HepG2 (cell line): ENCODE data around the gene DOK7. TPM values are rescaled to one million over a fixed set of nuclear protein-coding genes. Genes with fewer than 3 reads are reported as not detected.

Experiments used
- ARID2 ChIP-seq: sonication (generic); formaldehyde crosslinking; IDR thresholded peaks from 2 replicates; pipeline ENCODE4 v1.8.1; 2022; ENCODE audit warnings: mild to moderate bottlenecking, missing genetic modification reagents, borderline replicate concordance
- PTBP1 ChIP-seq: fragments of 200-400 bp; formaldehyde crosslinking; IDR thresholded peaks from 2 replicates; pipeline ENCODE4 v1.6.1; 2018; ENCODE audit warnings: low read length, low read depth; ENCODE audit not compliant: poor library complexity, severe bottlenecking
- SMARCC2 ChIP-seq: fragments of 450-650 bp; IDR thresholded peaks from 2 replicates; pipeline ENCODE4 v1.6.1; 2017; ENCODE audit warnings: antibody characterized with exemption, mild to moderate bottlenecking
- TFE3 ChIP-seq: IDR thresholded peaks from 2 replicates; pipeline ENCODE4 v1.6.1; 2016
- ZMYM2 ChIP-seq: sonication (generic); formaldehyde crosslinking; IDR thresholded peaks from 2 replicates; pipeline ENCODE4 v1.8.0; 2022; ENCODE audit warnings: mild to moderate bottlenecking, missing genetic modification reagents
- ZNF230 ChIP-seq: sonication (generic); formaldehyde crosslinking; IDR thresholded peaks from 2 replicates; pipeline ENCODE4 v1.4.0; 2020; ENCODE audit warnings: mild to moderate bottlenecking, missing genetic modification reagents
- ZNF747 ChIP-seq: sonication (generic); formaldehyde crosslinking; IDR thresholded peaks from 2 replicates; pipeline ENCODE4 v1.8.1; 2023; ENCODE audit warnings: missing genetic modification reagents, mild to moderate bottlenecking, borderline replicate concordance
- polyA plus RNA-seq, 8 experiments: library from polyadenylated mRNA; depleted of rRNA in 3 of 8; stranded (reverse) in 7 of 8; unstranded in 1 of 8; fragments of >200 nt; fragmentation: Illumina TruSeq in 4 of 8; extraction: Trizol in 4 of 8; gene quantifications; 2 replicates each; pipeline versions ENCODE4 v1.2.1 to v1.2.3, GENCODE V29; 2011 to 2016; ENCODE audit warnings: low read depth in 4 of 8, missing spikeins in 1 of 8, mixed read lengths in 1 of 8; ENCODE audit not compliant: insufficient read depth in 1 of 8
- total RNA-seq, 5 experiments: library from RNA; depleted of rRNA; stranded (reverse); fragments of >200 nt; fragmentation: Illumina TruSeq; extraction: Trizol; gene quantifications; 2 replicates each; pipeline ENCODE4 v1.2.3, GENCODE V29; 2016; ENCODE audit warnings: low read depth in 1 of 5
- TF ChIP-seq, protein P1 (sequence below): sonication (generic); formaldehyde crosslinking; IDR thresholded peaks from 2 replicates; pipeline ENCODE4 v1.4.0; 2020; ENCODE audit warnings: missing genetic modification reagents, borderline replicate concordance
- TF ChIP-seq, protein P2 (sequence below): sonication (generic); formaldehyde crosslinking; IDR thresholded peaks from 2 replicates; pipeline ENCODE4 v1.4.0; 2020; ENCODE audit warnings: missing genetic modification reagents

Gene DOK7
- total and polyA plus RNA-seq, 2 of the 13 experiments (the other 11 are each of a cell fraction or from before 2014, with no cell fraction given): 0.03 to 0.07 TPM

GRCh38 chr4:3531879-3532750 lies 69.0 kb downstream of the DOK7 start, which contains the start of gene LRPAP1 (continued):
- TF ChIP-seq, protein P1, sequence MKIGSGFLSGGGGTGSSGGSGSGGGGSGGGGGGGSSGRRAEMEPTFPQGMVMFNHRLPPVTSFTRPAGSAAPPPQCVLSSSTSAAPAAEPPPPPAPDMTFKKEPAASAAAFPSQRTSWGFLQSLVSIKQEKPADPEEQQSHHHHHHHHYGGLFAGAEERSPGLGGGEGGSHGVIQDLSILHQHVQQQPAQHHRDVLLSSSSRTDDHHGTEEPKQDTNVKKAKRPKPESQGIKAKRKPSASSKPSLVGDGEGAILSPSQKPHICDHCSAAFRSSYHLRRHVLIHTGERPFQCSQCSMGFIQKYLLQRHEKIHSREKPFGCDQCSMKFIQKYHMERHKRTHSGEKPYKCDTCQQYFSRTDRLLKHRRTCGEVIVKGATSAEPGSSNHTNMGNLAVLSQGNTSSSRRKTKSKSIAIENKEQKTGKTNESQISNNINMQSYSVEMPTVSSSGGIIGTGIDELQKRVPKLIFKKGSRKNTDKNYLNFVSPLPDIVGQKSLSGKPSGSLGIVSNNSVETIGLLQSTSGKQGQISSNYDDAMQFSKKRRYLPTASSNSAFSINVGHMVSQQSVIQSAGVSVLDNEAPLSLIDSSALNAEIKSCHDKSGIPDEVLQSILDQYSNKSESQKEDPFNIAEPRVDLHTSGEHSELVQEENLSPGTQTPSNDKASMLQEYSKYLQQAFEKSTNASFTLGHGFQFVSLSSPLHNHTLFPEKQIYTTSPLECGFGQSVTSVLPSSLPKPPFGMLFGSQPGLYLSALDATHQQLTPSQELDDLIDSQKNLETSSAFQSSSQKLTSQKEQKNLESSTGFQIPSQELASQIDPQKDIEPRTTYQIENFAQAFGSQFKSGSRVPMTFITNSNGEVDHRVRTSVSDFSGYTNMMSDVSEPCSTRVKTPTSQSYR: peak; percentile 59; the same call in 1 of the 2 replicates
- TF ChIP-seq ZNF747 (0 out of 2 replicates have a peak, but pooled peaks have one; percentile 25), PTBP1 (no peak), ZMYM2 (CRISPR knock-in tag) (no peak), SMARCC2 (no peak), ARID2 (CRISPR knock-in tag) (0 out of 2 replicates have a peak, but pooled peaks have one; percentile 17), TFE3 (CRISPR knock-in tag) (0 out of 2 replicates have a peak, but pooled peaks have one; percentile 24), ZNF230 (peak; percentile 63; the same call in 1 of the 2 replicates)
- TF ChIP-seq, protein P2, sequence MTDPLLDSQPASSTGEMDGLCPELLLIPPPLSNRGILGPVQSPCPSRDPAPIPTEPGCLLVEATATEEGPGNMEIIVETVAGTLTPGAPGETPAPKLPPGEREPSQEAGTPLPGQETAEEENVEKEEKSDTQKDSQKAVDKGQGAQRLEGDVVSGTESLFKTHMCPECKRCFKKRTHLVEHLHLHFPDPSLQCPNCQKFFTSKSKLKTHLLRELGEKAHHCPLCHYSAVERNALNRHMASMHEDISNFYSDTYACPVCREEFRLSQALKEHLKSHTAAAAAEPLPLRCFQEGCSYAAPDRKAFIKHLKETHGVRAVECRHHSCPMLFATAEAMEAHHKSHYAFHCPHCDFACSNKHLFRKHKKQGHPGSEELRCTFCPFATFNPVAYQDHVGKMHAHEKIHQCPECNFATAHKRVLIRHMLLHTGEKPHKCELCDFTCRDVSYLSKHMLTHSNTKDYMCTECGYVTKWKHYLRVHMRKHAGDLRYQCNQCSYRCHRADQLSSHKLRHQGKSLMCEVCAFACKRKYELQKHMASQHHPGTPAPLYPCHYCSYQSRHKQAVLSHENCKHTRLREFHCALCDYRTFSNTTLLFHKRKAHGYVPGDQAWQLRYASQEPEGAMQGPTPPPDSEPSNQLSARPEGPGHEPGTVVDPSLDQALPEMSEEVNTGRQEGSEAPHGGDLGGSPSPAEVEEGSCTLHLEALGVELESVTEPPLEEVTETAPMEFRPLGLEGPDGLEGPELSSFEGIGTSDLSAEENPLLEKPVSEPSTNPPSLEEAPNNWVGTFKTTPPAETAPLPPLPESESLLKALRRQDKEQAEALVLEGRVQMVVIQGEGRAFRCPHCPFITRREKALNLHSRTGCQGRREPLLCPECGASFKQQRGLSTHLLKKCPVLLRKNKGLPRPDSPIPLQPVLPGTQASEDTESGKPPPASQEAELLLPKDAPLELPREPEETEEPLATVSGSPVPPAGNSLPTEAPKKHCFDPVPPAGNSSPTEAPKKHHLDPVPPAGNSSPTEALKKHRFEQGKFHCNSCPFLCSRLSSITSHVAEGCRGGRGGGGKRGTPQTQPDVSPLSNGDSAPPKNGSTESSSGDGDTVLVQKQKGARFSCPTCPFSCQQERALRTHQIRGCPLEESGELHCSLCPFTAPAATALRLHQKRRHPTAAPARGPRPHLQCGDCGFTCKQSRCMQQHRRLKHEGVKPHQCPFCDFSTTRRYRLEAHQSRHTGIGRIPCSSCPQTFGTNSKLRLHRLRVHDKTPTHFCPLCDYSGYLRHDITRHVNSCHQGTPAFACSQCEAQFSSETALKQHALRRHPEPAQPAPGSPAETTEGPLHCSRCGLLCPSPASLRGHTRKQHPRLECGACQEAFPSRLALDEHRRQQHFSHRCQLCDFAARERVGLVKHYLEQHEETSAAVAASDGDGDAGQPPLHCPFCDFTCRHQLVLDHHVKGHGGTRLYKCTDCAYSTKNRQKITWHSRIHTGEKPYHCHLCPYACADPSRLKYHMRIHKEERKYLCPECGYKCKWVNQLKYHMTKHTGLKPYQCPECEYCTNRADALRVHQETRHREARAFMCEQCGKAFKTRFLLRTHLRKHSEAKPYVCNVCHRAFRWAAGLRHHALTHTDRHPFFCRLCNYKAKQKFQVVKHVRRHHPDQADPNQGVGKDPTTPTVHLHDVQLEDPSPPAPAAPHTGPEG (CRISPR knock-in tag): 0 out of 2 replicates have a peak, but pooled peaks have one; percentile 47
